Measurements from ENCODE around the gene UPB1.
A peak's percentile ranks its signal among the peaks of the same experiment; 100 is the strongest.
"Not testable (repeated sequence)": the region's sequence is repeated elsewhere in the genome, so short reads cannot be mapped to it uniquely, and the experiment has no call there.

The UPB1 gene

DNA sequence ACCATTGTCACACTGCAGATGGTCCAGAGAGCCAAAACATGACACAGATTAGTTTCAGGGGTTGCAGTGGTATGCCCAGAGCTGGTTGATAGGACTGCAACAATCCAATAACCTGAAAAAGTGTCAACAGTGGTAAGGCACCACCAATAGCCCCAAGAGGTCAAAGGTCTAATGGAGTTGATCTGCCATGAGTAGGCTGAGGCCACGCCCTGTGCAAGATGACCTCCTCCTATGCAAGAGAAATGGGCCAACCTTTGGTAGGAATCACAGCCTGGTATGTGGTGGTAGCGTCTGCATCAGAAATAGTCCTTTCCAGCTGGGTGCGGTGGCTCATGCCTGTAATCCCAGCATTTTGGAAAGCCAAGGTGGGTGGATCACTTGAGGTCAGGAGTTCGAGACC lies 40.2 kb downstream of the UPB1 start:
- DNase-seq (ENCODE audit: low read depth in 2 of 2): no peak

DNA sequence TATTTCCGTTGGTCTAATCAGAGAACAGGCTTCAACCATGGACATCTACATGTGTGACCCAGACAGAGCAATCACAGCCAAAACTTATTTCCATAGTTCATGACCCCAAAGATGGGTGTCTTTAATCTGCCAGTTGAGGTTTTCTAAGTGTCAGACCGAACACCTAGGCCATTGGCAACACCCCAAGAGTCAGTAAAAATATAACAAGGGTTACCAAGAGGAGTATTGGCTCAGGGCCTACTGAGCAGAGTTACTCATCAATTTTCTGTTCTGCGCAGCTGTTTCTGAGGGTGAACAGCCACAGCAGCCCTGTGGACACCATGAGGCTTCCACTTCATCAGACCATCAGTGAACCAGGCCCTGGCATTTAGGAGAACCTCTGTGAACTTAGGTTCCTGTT lies 41.0 kb downstream of the UPB1 start:
- DNase-seq (ENCODE audit: low read depth in 2 of 2): no peak

GRCh38 chr22:24540470-24540869 lies 45.3 kb downstream of the UPB1 start:
- no peak for DNase-seq (ENCODE audit: low read depth in 2 of 2)

- no peak for DNase-seq (ENCODE audit: low read depth in 2 of 2)
These were observed 46.8 kb downstream of the UPB1 start for GRCh38 chr22:24541681-24542515.

DNA sequence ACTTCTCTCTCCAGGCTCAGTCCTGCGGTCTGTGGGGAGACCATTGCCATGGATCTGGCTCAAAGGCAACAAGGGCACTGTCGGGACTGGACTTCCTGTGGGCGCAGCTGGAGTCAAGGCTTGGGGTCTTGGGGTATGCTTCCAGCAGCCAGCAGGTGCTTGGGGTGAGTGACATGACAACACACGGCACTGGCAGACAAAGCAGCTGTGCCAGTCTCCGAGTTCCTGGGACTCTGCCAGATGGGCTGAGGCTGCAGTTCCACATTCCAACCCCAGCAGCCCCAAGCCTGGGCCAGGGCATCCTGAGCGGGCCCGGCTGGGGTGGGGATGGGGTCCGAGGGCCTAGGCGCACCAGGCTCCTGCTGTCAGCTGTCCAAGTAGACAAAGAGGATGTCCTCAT lies 47.5 kb downstream of the UPB1 start:
- DNase-seq (ENCODE audit: low read depth in 2 of 2): no peak

DNA sequence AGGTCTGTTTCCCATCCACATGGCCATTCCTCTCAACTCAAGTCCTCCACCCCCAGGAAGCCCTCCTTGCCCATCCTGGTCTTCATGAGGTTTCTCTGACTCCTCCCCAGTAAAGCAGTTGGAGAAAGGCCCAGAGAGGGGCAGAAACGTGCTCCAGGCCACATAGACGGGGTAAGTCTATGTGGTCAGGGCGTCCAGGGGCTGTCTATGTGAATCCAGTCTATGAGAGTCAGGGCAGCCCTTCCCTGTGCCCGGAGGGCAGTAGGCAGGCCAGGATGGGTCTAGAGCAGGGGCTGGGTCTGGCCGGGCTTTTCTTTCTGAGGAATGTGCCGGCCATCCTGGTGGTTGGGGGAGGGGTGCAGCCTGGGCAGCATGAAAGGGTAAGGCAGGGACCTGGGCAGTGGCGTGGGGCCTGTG lies 48.1 kb downstream of the UPB1 start:
- DNase-seq (ENCODE audit: low read depth in 2 of 2): no peak

GRCh38 chr22:24543679-24544243 lies 48.6 kb downstream of the UPB1 start:
- DNase-seq (ENCODE audit: low read depth in 2 of 2): no peak

DNA sequence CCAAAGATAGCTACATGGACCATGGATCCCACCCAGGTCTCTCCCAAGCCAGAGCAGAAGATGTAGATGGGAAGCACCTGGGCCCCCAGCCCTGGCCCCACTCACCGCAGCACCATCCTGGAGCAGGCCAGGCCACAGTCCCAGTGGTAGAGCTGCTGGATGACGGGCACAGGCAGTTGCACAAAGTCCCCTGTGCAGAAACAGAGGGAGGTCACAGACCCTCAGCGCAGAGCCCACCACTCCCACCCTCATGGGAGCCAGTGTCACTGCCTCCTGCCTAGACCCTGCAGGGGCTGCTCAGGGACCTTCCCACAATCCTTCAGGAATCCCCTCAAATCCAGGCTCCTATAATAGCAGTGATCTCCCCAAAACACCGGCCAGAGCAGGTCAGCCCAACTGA lies 53.7 kb downstream of the UPB1 start:
- no peak for DNase-seq (ENCODE audit: low read depth in 2 of 2)

- DNase-seq (ENCODE audit: low read depth in 2 of 2): no peak
These were observed 55.1 kb downstream of the UPB1 start for GRCh38 chr22:24550028-24550901.

DNA sequence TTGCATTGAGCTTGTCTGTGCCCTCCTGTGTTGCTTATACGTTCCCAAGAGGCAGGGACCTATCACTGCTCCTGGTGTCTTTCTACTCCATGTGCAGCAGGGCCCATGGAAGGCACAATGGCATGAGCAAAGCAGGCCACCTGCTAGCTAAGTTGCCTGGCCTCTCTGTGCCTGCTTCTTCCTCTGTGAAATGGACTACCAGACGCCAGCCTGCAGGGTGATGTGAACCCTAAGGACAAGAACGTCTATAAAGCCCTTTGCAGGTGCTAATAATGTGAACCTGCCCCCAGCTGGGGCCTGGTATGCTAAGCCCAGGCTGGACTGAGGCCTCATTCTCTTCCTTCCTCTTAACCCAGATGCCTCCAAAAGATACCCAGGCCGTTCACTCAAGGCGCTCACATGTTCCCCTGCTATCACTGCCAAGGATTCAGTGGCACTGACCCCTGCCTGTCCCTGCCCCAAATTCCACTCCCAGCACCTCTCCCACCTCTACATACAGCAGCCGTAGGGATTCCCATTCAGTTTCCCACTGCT lies 55.8 kb downstream of the UPB1 start:
- no peak for DNase-seq (ENCODE audit: low read depth in 2 of 2)

GRCh38 chr22:24552503-24553286 lies 57.6 kb downstream of the UPB1 start:
- not testable (repeated sequence) for DNase-seq (ENCODE audit: low read depth in 2 of 2)

- DNase-seq (ENCODE audit: low read depth in 2 of 2): no peak
These were observed 58.6 kb downstream of the UPB1 start for GRCh38 chr22:24553597-24554312.

DNA sequence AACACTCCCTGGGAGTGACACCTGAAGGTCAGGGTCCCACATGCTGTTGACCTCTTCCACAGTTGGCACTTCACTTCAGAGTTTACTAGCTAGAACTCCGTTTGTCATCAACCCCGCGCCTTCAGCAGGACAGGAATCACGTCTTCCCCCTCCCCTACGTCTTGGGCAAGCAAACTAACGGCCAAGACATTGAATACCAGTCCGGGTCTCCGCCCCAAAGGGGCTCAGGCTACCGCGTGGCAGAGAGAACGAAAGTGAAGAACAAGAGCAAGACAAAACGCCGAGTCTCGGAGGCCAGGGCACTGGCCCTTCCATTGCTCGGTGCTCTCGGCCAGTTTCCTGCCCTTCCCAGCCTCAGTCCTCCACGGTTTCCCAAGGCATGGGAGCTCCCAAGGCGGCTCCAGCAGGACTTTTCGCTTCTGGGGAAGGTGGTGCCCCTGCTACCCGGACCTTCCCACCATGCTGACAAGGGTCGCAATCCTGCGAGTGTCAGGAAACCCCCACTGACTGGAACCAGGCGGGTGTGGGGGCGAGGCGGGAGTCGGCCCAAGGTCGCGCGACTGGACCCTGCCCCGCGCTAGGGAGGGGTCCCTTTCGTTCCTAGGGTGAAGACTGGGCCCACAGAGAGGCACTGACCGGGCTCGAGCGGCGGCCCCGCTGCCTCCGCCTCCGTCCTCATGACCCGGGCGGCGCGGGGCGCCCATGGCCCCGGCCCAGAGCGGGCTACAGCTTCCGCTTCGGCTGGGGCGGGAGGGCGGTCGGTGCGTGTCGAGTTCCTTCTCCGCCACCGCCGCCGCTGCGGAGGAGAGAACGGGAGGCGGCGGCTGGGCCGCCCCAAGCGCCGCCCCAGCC lies 59.4 kb downstream of the UPB1 start, which contains the start of gene GUCD1:
GUCD1 (minus strand) TSS at position 826 of the 852 bp plus-strand sequence; CDS start at position 679, 147 bp downstream.
- peak in 1 of 2 donors; percentile 5 for DNase-seq (ENCODE audit: low read depth in 2 of 2)

GRCh38 chr22:24555165-24556039 lies 60.3 kb downstream of the UPB1 start, which contains the start of gene SNRPD3:
TSS of gene SNRPD3 (plus strand) at chr22:24555999. CDS start at chr22:24557675, 1,676 bp downstream.
- DNase-seq (ENCODE audit: low read depth in 2 of 2): peak; percentile 99 to 100

- DNase-seq (ENCODE audit: low read depth in 2 of 2): no peak
These were observed 64.3 kb downstream of the UPB1 start for GRCh38 chr22:24559471-24559870.

DNA sequence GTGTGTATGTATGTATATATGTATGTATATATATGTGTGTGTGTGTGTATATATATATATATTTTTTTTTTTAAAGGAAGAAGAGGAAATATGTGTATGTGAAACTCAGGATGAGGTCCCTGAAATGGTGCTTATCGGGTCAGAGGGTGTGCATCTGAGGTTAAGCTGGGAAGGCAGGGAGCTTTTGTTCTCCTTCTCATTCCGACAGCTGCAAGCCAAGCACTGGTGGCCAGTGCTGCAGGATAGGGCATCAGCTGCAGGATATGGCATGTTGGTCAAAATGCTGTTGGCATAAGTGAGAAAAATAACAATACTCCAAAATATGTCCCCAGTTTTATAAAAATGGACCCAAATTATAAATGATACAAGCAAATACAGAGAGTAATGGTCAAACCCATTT lies 68.1 kb downstream of the UPB1 start:
- no peak for DNase-seq (ENCODE audit: low read depth in 2 of 2)

DNA sequence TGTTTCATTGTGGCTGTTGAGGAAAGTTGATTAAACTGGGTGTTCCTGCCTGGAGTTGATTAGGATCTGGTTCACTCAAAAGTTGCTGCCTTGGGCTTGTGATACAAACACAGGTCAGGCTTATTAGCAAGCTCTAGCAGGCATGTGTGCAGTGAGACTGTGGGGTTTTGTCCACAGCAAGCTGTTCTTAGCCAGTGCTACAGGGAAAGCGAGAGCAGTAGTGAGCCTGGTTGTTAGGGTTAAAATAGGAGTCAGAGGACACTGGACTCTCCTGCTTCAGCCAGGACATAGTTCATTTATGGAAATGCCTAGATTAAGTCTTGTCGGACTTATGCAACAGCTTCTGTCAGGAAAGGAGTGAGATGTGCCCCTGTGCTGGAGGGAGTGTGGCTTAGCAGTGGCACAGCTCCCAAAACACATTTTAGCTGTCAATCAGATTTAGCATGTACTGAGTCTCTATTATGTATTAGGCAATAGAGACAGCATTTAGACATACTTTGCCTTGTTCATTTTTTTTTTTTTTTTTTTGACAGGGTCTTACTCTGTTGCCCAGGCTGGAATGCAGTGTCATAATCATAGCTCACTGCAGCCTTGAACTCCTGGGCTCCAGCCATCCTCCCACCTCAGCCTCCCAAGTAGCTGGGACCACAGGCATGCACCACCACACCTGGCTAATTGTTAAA lies 69.4 kb downstream of the UPB1 start:
- no peak for DNase-seq (ENCODE audit: low read depth in 2 of 2)

DNA sequence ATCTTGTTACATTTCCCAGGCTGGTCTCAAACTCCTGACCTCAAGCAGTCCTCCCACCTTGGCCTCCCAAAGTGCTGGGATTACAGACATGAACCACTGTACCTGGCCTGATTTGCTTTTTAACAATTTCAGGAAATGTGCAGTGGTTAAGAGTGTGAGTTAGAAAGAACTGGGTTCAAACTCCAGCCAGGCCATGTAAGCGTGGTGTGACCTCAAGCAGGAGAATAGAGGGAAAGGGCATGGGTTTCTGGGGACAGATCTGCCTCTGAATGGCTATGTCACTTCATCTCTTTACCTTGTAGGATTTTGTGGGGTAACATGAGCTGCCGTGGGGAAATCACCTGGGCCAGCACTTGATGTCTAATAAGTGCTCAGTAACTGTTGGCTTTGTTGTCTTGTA lies 69.9 kb downstream of the UPB1 start:
- DNase-seq (ENCODE audit: low read depth in 2 of 2): no peak
